HG03354 (cell line): ENCODE data around the gene GNG11.
"Not testable (repeated sequence)": the region's sequence is repeated elsewhere in the genome, so short reads cannot be mapped to it uniquely, and the experiment has no call there.

ENCODE experiments used
- ATAC-seq: cut with Tn5 transposase; IDR thresholded peaks from one replicate; pipeline ENCODE4 v1.9.1; 2021; ENCODE audit warnings: mild to moderate bottlenecking; ENCODE audit not compliant: unreplicated experiment, poor library complexity, severe bottlenecking

Gene GNG11

GRCh38 chr7:93910076-93910994, 11.2 kb upstream of the GNG11 start:
- no peak for ATAC-seq

GRCh38 chr7:93911242-93911641, 10.3 kb upstream of the GNG11 start:
- not testable (repeated sequence) for ATAC-seq

- ATAC-seq: peak; percentile 80
Measured at GRCh38 chr7:93911661-93912060, 9.9 kb upstream of the GNG11 start.

- no peak for ATAC-seq
Measured at GRCh38 chr7:93913197-93913596, 8.3 kb upstream of the GNG11 start.

GRCh38 chr7:93914581-93915066, 6.9 kb upstream of the GNG11 start:
- ATAC-seq: no peak

GRCh38 chr7:93915206-93915842, 6.2 kb upstream of the GNG11 start:
- not testable (repeated sequence) for ATAC-seq

GRCh38 chr7:93915888-93916287, 5.6 kb upstream of the GNG11 start:
- ATAC-seq: peak; percentile 49

- ATAC-seq: not testable (repeated sequence)
Measured at GRCh38 chr7:93916315-93916714, 5.2 kb upstream of the GNG11 start.

- no peak for ATAC-seq
Measured at GRCh38 chr7:93920496-93921182, 896 bp upstream of the GNG11 start.

- ATAC-seq: no peak
Measured at GRCh38 chr7:93921186-93921585, 349 bp upstream of the GNG11 start.

GRCh38 chr7:93923296-93923695, 1.8 kb downstream of the GNG11 start:
- no peak for ATAC-seq

- no peak for ATAC-seq
Measured at GRCh38 chr7:93923942-93924341, 2.4 kb downstream of the GNG11 start.

- ATAC-seq: no peak
Measured at GRCh38 chr7:93926800-93927199, 5.3 kb downstream of the GNG11 start.

GRCh38 chr7:93927585-93927984, 6.0 kb downstream of the GNG11 start:
- ATAC-seq: no peak

- ATAC-seq: no peak
Measured at GRCh38 chr7:93931655-93932054, 10.1 kb downstream of the GNG11 start.

GRCh38 chr7:93933156-93933555, 11.6 kb downstream of the GNG11 start:
- no peak for ATAC-seq

- ATAC-seq: no peak
Measured at GRCh38 chr7:93935102-93935501, 13.6 kb downstream of the GNG11 start.

- no peak for ATAC-seq
Measured at GRCh38 chr7:93937818-93938217, 16.3 kb downstream of the GNG11 start.

- ATAC-seq: no peak
Measured at GRCh38 chr7:93938293-93938692, 16.8 kb downstream of the GNG11 start.

GRCh38 chr7:93941945-93942344, 20.4 kb downstream of the GNG11 start:
- ATAC-seq: no peak
